AG08395 (cell line): Measurements from ENCODE around the gene KIF5B.
A peak's percentile ranks its signal among the peaks of the same experiment; 100 is the strongest.

Experiments
- DNase-seq: peaks from one replicate; pipeline ENCODE4 v3.0.0; 2012; ENCODE audit warnings: mixed read lengths, low spot score

KIF5B gene

DNA sequence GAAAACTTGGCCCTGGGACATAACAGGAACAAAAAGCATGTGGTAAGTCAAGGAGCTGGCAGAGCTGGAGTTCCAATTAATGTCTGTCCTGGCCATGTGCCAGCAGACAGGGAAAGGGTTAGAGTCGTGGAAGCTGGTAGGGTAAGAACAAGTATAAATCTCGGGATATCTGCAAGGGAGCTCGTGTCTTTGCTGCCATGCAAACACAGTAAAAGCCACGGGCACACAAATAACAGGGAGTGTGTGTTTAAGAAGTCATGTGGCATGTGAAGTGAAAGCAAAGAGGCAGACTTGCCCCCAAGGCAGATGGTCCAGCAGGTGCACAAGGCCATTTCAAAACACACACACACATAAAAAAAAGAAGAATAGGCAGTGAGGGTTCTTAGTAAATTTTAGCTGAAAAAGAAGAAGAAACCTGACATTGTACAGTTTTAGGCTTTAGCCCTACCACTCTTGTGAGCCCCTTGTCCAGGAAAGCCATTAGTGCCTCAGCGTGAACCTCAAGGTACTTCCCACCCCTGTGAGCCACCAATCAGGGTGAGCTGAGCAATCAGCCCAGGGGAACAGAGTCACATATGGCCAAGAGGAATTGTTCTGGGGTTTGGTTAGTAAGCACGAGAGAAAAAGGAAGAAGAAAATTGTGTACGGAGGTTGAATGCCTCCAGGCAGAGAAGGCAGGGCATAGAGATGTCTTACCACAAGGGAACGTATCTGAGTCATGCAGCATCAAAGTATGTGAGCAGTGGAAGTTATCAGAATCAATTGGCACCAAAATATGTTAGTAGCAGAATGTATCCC lies 94.7 kb downstream of the KIF5B start:
- peak; percentile 49 for DNase-seq

DNA sequence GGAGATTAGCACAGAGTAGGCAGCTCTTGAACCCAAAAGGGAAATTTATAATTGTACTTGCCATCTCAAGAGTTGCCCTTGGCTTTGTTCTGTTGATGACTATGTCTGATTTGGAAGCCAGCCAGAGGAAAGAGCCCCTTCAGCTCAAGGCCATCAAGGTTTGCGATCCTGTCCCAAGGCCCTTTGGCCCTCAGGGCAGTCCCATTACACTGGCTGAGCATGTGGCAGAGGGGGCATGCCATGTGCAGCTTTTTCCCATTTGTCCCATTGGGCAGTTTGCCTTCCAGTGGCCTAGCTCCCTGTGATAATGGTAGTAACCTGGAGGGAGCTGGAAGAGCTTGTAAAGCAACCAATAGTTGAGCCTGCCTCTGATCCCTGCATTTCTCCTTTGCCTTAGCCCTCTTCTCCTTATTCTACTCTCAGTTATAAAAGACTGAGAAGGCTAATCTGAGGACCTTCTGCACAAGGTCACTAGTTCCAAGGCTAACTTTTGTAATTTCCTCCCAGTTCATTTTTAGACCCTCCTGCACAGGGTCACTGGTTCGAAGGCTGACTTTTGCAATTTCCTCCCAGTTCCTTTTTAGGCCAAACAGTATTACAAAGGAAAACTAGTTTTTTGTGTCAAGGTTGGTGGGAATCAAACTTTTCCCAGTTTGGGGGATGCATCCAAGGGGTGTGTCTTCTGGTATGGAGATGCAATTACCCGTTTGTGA lies 96.6 kb downstream of the KIF5B start:
- DNase-seq: no peak
